Esophagus muscularis mucosa (tissue), 4 donors: ENCODE measurements around the gene SEC24D.
"Not testable (repeated sequence)": the region's sequence is repeated elsewhere in the genome, so short reads cannot be mapped to it uniquely, and the experiment has no call there.

Source experiments
- EP300 ChIP-seq: sonication (generic); formaldehyde crosslinking; IDR thresholded peaks from one replicate; pipeline ENCODE4 v1.6.1; 2017; ENCODE audit warnings: antibody characterized with exemption
- POLR2A ChIP-seq: fragments of 450-650 bp; IDR thresholded peaks from one replicate; pipeline ENCODE4 v1.6.1; 2017; ENCODE audit warnings: antibody characterized with exemption, moderate library complexity, mild to moderate bottlenecking, low read depth
- POLR2AphosphoS5 ChIP-seq, 2 donors: sonication (generic); formaldehyde crosslinking; IDR thresholded peaks; one replicate each; pipeline ENCODE4 v1.6.1; 2017; ENCODE audit warnings: antibody characterized with exemption in 2 of 2
- TF ChIP-seq, protein P1 (sequence below), 3 experiments: fragments of 200-600 bp in 2 of 3; fragments of 450-650 bp in 1 of 3; sonication (generic) in 2 of 3; IDR thresholded peaks; one replicate each; pipeline ENCODE4 v1.5.1; 2017 to 2019; ENCODE audit warnings: antibody characterized with exemption in 3 of 3, mild to moderate bottlenecking in 2 of 3, moderate library complexity in 1 of 3

DNA sequence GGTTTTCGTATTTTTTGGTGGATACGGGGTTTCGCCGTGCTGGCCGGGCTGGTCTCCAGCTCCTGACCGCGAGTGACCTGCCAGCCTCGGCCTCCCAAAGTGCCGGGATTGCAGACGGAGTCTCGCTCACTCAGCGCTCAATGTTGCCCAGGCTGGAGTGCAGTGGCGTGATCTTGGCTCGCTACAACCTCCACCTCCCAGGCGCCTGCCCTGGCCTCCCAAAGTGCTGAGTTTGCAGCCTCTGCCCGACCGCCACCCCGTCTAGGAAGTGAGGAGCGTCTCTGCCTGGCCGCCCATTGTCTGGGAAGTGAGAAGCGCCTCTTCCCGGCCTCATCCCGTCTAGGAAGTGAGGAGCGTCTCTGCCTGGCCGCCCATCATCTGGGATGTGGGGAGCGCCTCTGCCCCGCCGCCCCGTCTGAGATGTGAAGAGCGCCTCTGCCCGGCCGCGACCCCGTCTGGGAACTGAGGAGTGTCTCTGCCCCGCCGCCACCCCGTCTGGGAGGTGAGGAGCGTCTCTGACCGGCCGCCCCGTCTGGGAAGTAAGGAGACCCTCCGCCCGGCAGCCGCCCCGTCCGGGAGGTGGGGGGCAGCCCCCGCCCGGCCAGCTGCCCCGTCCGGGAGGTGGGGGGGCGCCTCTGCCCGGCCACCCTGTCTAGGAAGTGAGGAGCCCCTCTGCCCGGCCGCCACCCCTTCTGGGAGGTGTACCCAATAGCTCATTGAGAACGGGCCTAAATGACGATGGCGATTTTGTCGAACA is 44.1 kb downstream of the SEC24D start:
- TF ChIP-seq EP300; POLR2A; POLR2AphosphoS5 (IDR thresholded peaks at IDR 0.05): not testable (repeated sequence)
- TF ChIP-seq, protein P1, sequence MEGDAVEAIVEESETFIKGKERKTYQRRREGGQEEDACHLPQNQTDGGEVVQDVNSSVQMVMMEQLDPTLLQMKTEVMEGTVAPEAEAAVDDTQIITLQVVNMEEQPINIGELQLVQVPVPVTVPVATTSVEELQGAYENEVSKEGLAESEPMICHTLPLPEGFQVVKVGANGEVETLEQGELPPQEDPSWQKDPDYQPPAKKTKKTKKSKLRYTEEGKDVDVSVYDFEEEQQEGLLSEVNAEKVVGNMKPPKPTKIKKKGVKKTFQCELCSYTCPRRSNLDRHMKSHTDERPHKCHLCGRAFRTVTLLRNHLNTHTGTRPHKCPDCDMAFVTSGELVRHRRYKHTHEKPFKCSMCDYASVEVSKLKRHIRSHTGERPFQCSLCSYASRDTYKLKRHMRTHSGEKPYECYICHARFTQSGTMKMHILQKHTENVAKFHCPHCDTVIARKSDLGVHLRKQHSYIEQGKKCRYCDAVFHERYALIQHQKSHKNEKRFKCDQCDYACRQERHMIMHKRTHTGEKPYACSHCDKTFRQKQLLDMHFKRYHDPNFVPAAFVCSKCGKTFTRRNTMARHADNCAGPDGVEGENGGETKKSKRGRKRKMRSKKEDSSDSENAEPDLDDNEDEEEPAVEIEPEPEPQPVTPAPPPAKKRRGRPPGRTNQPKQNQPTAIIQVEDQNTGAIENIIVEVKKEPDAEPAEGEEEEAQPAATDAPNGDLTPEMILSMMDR (IDR thresholded peaks at IDR 0.05): not testable (repeated sequence)
